DMS53 treated with DMSO at 0.1 percent for 48 hours (cell line): Measurements from ENCODE around the gene TBX5.

Experiments
- DNase-seq: peaks from one replicate; lab custom pipeline; 2025; ENCODE audit not compliant: unreplicated experiment; lab: John Stamatoyannopoulos, UW

Gene TBX5

GRCh38 chr12:114405519-114406271 is at the start of gene TBX5:
TBX5 (minus strand) TSS chr12:114406144; CDS start chr12:114403898, 2,246 bp downstream.
- no peak for DNase-seq

DNA sequence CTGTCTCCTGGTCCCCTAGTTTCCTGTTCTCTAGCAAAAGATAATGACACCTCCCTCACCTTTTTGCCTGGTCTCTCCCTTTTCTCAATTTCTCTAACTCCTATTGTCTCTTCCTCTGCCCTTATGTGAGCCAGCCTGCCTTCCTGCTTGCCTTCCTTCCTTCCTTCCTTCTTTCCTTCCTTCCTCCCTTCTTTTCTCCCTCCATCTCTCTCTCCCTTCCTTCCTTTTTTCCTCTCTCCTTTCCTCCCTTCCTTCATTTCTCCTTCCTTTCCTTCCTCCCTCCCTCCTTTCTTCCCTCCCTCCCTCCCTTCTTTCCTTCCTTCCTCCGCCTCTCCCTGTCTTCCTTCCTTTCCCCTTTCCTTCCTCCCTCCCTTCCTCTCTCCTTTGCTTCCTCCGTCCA is 45.7 kb upstream of the TBX5 start:
- no peak for DNase-seq

DNA sequence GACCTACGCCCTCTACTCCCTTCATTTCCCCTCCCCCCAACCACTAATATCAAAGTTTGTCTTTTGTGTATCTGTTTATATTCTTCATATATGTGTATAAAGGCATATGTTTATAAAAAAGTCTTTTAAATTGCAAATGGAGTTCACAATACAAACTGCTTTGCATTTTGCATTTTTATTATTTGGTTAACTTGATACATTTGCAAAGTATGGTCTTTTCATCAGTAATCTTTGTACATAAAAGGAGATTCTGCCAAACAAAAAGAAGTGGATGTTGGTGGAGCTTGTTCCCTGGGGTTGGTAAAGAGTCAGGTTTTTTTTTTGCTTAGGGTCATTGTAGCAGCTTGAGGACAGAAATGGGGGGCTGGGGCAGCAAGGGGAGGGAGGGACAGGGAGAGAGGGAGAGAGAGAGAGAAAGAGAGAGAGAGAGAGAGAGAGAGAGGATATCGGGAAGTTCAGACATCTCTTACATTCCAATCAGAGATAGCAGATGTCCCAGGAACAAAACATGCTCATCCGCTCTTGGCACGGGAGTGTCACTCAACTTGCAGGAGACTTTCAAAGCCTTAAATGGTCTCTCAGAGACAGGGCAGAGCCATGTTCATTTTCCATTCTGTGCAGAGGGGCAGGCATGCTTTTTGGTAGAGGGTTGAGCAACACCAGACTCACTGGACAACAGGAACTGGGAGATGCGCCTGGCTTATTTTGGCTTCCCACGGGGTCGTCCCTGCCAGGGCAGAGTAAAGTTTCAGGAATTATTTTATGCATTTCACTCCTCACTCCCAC is 44.8 kb upstream of the TBX5 start:
- no peak for DNase-seq

DNA sequence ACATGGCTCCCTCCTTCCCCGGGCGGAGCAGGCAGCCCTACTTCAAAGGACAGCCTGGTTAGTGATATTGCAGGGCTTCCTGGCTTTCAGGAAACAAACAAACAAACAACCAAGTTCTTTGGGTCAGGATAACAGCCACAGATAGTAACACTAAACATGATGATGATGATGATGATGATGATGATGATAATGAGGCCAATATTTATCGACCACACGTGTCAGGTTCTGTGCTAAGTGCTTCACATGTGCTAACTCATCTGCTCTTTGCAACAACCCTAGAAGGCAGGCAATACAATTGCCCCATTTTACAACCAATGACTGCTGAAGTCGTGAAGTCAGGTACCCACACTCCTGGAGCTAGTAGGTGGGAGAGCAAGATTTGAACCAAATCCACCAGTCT is 44.1 kb upstream of the TBX5 start:
- no peak for DNase-seq

- DNase-seq: no peak
Measured at GRCh38 chr12:114448618-114448933, 42.6 kb upstream of the TBX5 start.

GRCh38 chr12:114447799-114448617 is 42.1 kb upstream of the TBX5 start:
- no peak for DNase-seq

GRCh38 chr12:114447274-114447716 is 41.4 kb upstream of the TBX5 start:
- DNase-seq: no peak

DNA sequence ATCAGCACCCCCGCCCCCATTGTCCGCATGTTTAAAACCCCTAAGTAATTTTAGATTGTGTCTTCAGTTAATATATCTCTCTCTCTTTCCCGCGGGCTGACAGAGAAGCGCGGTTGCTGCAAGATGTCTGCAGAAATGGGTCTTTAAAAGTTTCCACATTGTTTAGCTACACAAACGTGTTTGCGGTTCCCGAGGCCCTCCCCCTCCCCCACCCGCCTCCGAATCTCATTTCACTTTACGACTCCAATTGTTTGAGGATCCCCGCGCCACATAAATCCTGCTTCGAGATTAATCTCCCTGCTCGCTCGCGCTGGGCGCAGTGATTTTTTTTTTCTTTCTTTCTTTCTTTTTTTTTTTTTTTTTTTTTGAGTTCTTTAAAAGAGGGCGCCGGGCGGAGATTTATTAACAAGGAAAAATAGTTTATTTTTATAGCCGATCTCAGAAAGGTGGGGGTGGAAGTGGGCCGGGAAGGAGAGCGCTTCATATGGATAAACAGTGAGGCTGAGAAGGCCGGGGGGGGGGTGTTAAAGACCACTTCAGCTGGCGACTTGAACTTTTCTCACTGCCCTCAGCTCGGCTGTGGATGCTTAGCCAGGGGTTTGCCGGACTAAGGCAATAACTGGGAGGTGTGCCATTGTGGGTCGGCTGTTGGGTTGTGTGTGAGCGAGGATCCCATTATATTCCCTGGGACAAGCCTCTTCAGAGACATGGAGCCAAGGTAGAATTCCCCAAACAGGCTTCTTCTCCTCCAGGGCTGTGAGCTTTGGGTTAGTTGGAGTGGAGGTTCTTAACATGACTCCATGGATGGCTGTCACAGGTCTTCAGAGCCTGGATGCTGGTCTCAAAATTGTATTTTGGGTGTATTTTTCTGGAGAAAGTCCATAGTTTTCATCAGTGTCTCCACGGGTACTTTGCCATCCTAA is 39.7 kb upstream of the TBX5 start:
- DNase-seq: no peak

- DNase-seq: no peak
Measured at GRCh38 chr12:114444422-114445279, 38.7 kb upstream of the TBX5 start.

DNA sequence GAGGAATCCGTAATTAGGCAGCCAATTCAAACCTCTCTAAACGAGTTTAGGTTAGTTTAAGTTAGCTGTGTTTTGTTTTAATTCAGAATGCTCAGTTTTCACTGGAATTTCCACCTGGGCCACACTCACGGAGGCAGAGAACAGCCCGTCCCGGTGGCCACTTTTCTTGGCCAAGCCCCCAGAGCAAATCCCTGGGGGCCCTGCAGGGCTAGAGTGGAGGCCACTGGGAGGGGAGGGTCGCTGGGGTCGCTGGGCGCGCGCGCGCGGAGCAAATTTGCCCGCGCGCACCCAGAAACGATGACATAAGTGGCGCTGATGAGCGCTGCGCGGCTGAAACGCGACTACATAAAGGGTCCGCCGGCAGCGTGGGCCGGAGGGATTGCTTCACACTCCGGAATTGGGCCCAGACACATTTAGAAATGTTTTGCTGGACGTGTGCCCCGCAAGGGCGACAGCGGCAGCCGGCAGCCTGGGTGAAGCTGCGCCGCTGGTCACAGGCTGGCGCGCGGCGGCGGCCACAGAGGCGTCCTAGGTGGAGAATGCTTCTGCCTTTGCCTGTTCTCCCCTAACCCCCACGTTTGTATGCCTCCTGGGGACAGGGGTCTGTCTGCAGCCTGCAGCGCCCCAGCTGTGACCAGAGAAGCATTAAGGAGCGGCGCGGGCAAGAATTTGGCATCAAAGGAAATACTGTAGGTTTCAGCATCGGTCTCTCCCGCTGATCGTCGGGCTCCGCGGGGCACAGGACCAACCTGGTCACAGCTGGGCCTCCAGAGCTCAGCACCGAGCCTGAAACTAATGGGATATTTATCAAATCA is 37.9 kb upstream of the TBX5 start:
- DNase-seq: no peak

DNA sequence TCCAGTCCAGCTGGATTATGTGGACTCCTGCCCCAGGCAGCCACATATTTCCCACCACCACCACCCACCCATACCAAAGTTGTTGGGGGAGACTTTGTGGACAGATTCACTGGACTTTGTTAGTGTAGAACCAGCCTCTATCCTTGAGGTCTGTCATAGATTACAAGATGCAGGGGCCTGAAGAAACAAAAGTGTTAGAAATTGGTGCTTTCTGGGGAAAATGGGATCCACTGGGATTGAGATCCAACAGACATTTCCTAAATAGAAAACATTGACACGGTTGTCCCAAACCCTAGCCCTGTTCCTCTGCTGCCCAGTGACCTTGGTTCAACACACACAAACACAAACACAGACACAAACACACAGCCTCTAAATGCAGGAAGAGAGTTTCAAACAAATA is 36.6 kb upstream of the TBX5 start:
- DNase-seq: no peak

GRCh38 chr12:114441545-114441944 is 35.6 kb upstream of the TBX5 start:
- no peak for DNase-seq

- DNase-seq: no peak
Measured at GRCh38 chr12:114441039-114441383, 35.1 kb upstream of the TBX5 start.

DNA sequence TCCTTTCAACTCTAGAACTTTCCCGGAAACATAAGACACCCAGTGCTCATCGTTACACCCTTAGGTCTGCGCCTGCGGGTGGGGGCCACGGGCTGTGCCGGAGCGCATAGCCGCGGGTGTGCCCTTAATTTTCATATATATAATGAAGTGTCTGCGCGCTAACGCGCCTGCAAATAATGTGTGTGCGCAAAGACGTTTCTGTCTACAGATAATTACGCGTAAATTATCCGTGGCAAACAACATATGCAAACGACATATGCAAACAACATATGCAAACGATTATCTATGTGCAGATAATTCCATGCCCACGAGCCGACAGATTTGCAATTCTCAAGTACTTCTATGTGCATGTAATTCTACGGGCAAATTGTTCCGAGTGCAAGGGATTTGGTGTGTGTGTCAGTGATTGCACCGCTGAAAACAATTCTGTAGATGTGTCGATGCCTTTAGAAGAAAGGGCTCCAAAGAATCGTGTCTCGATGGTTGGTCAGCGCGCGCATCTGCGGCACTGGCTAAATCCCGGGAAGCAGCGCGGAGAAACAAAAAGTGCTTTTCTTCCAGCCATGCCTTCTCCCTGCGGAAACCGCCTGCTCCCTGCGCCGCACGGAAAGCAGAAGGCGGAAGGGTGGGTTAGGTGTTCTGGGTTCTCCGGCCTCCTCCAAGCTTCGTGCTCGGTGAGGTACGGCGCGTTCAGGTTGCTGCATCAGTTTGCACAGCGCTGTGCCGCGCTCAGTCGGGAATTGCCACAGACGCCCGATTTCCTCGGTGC is 34.5 kb upstream of the TBX5 start:
- DNase-seq: no peak

DNA sequence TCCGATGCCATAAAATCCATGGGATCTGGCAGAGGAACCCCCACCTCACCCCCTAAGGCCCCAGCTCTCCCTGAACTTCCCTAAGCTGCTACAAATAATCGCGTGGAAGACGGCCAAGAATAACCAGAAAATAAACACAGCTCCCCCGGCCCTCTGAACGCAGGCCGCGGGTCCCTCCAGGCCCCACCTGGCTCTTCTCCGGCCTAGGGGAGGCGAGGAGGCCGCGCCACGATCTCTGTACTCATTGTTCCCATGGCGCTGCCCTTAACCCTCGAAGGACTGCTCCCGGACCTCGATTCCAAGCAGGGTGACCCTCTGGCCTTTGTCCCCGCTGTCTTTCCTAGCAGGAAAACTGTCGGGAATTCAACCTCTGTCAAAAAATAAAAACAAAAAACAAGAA is 33.9 kb upstream of the TBX5 start:
- no peak for DNase-seq

DNA sequence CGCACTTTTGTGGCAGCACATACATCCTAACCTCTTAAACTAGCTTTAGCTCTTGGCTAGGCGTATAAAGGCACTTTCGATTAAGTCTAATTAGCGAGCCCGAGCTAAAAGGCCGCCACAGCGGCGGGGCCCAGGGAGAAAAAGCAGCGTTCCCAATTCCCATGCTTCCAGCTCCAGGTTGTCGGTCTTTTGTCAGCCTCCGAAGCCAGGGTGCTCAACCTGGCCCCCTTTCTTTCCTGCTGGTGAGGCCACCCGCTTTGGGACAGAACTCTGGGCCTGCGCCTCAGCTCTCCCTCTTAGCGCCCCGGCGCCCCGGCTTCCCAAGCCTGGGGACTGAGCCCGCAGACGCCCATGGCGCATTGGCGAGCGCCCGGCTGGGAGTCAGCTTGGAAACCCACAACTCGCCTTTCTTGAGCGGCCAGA is 33.3 kb upstream of the TBX5 start:
- no peak for DNase-seq

- no peak for DNase-seq
Measured at GRCh38 chr12:114438635-114439256, 32.8 kb upstream of the TBX5 start.

- no peak for DNase-seq
Measured at GRCh38 chr12:114434341-114434740, 28.4 kb upstream of the TBX5 start.
